Measurements from ENCODE around the gene EMC6.

Gene EMC6

GRCh38 chr17:3715296-3715695, 46.7 kb downstream of the EMC6 start:
- H2AK5ac ChIP-seq (ENCODE audit: low read depth, low read length), result no peak overlapping the region
- no peak overlapping the region for H3K4me2 ChIP-seq (ENCODE audit: insufficient read depth, low read length, poor library complexity, severe bottlenecking)
- H3K4me1 ChIP-seq (ENCODE audit: control insufficient read depth in 2 of 2, insufficient read depth in 1 of 2, low read depth in 1 of 2, low read length in 2 of 2), result no peaks in the 10 kb centered on the region
- no peak overlapping the region for H3K18ac ChIP-seq (ENCODE audit: low read length)
- no peak for DNase-seq (ENCODE audit: low spot score)
- no peaks in the 10 kb centered on the region for H3K79me1 ChIP-seq (ENCODE audit: low read depth, low read length)
- H3K27ac ChIP-seq (replicated peaks; ENCODE audit: low read length), result no peak overlapping the region
- no peak overlapping the region for H3K9ac ChIP-seq (ENCODE audit: low read depth, low read length, poor library complexity)
- H2BK12ac ChIP-seq (ENCODE audit: low read length), result no peak overlapping the region
- H4K8ac ChIP-seq (ENCODE audit: low read depth, low read length), result no peak overlapping the region
- H2BK120ac ChIP-seq (ENCODE audit: low read depth, low read length), result no peak overlapping the region
- no peak overlapping the region for H4K91ac ChIP-seq (ENCODE audit: low read depth, low read length, poor library complexity)
- no CpG with 5 or more reads among the region's 8 CpGs for WGBS, 2 donors (ENCODE audit: extremely low coverage in 2 of 2, insufficient read length in 2 of 2, insufficient replicate concordance in 1 of 2)
- no peaks in the 10 kb centered on the region for H3K9me3 ChIP-seq (replicated peaks in 1 of 2; ENCODE audit: control insufficient read depth in 2 of 2, insufficient read depth in 1 of 2, low read depth in 1 of 2, low read length in 2 of 2)
- no peak overlapping the region for H3K23ac ChIP-seq (ENCODE audit: low read depth, low read length, poor library complexity)
- no peak overlapping the region for H3K4ac ChIP-seq (ENCODE audit: low read length)
- H2BK15ac ChIP-seq (ENCODE audit: low read length), result no peak overlapping the region
- no peak overlapping the region for H3K14ac ChIP-seq (ENCODE audit: low read length)
- no peak overlapping the region for H2BK5ac ChIP-seq (ENCODE audit: low read length)
- H3K27me3 ChIP-seq (ENCODE audit: control insufficient read depth in 3 of 3, insufficient read depth in 3 of 3, low read depth in 1 of 3, low read length in 3 of 3), result no peaks in the 10 kb centered on the region
- H3K4me3 ChIP-seq (ENCODE audit: low read length in 2 of 2), result no peak overlapping the region
- H3K36me3 ChIP-seq (replicated peaks in 1 of 2; ENCODE audit: control insufficient read depth in 2 of 2, insufficient read depth in 2 of 2, low read length in 2 of 2), result peaks cover 24 to 72% of the 10 kb centered on the region in 2 donors
- no peak overlapping the region for H2AFZ ChIP-seq (ENCODE audit: low read length)

GRCh38 chr17:3718201-3718600, 49.6 kb downstream of the EMC6 start:
- no peak overlapping the region for H4K8ac ChIP-seq (ENCODE audit: low read depth, low read length)
- no peak overlapping the region for H3K4me2 ChIP-seq (ENCODE audit: insufficient read depth, low read length, poor library complexity, severe bottlenecking)
- no peak overlapping the region for H3K18ac ChIP-seq (ENCODE audit: low read length)
- no peak overlapping the region for H2BK120ac ChIP-seq (ENCODE audit: low read depth, low read length)
- WGBS, 2 donors (ENCODE audit: extremely low coverage in 2 of 2, insufficient read length in 2 of 2, insufficient replicate concordance in 1 of 2), result no CpG with 5 or more reads among the region's 4 CpGs
- H2AK5ac ChIP-seq (ENCODE audit: low read depth, low read length), result no peak overlapping the region
- no peak overlapping the region for H3K27ac ChIP-seq (replicated peaks; ENCODE audit: low read length)
- H2BK5ac ChIP-seq (ENCODE audit: low read length), result no peak overlapping the region
- no peak for DNase-seq (ENCODE audit: low spot score)
- no peak overlapping the region for H3K4me3 ChIP-seq (ENCODE audit: low read length in 2 of 2)
- no peak overlapping the region for H3K14ac ChIP-seq (ENCODE audit: low read length)
- no peak overlapping the region for H2AFZ ChIP-seq (ENCODE audit: low read length)
- no peak overlapping the region for H4K91ac ChIP-seq (ENCODE audit: low read depth, low read length, poor library complexity)
- peaks cover 24 to 70% of the 10 kb centered on the region in 2 donors for H3K36me3 ChIP-seq (replicated peaks in 1 of 2; ENCODE audit: control insufficient read depth in 2 of 2, insufficient read depth in 2 of 2, low read length in 2 of 2)
- no peaks in the 10 kb centered on the region for H3K9me3 ChIP-seq (replicated peaks in 1 of 2; ENCODE audit: control insufficient read depth in 2 of 2, insufficient read depth in 1 of 2, low read depth in 1 of 2, low read length in 2 of 2)
- no peaks in the 10 kb centered on the region for H3K79me1 ChIP-seq (ENCODE audit: low read depth, low read length)
- peaks cover 3 to 7% of the 10 kb centered on the region in 2 donors for H3K4me1 ChIP-seq (ENCODE audit: control insufficient read depth in 2 of 2, insufficient read depth in 1 of 2, low read depth in 1 of 2, low read length in 2 of 2)
- H3K23ac ChIP-seq (ENCODE audit: low read depth, low read length, poor library complexity), result no peak overlapping the region
- no peak overlapping the region for H3K9ac ChIP-seq (ENCODE audit: low read depth, low read length, poor library complexity)
- no peak overlapping the region for H3K4ac ChIP-seq (ENCODE audit: low read length)
- H2BK15ac ChIP-seq (ENCODE audit: low read length), result no peak overlapping the region
- no peak overlapping the region for H2BK12ac ChIP-seq (ENCODE audit: low read length)
- H3K27me3 ChIP-seq (ENCODE audit: control insufficient read depth in 3 of 3, insufficient read depth in 3 of 3, low read depth in 1 of 3, low read length in 3 of 3), result no peaks in the 10 kb centered on the region

GRCh38 chr17:3719265-3719664, 50.7 kb downstream of the EMC6 start:
- no peak overlapping the region for H2BK12ac ChIP-seq (ENCODE audit: low read length)
- no peak for DNase-seq (ENCODE audit: low spot score)

More at GRCh38 chr17:3719265-3719664, 50.7 kb downstream of the EMC6 start:
- Histone ChIP-seq H2BK5ac (ENCODE audit: low read length) (no peak overlapping the region), H3K4me3 (ENCODE audit: low read length in 2 of 2) (no peak overlapping the region), H3K23ac (ENCODE audit: low read depth, low read length, poor library complexity) (no peak overlapping the region), H3K9ac (ENCODE audit: low read depth, low read length, poor library complexity) (no peak overlapping the region), H3K27me3 (ENCODE audit: control insufficient read depth in 3 of 3, insufficient read depth in 3 of 3, low read depth in 1 of 3, low read length in 3 of 3) (no peaks in the 10 kb centered on the region), H3K4ac (ENCODE audit: low read length) (no peak overlapping the region), H3K4me2 (ENCODE audit: insufficient read depth, low read length, poor library complexity, severe bottlenecking) (no peak overlapping the region), H2BK15ac (ENCODE audit: low read length) (no peak overlapping the region), H3K14ac (ENCODE audit: low read length) (no peak overlapping the region), H3K18ac (ENCODE audit: low read length) (no peak overlapping the region), H4K91ac (ENCODE audit: low read depth, low read length, poor library complexity) (no peak overlapping the region), H3K27ac (replicated peaks; ENCODE audit: low read length) (no peak overlapping the region), H2AFZ (ENCODE audit: low read length) (no peak overlapping the region), H4K8ac (ENCODE audit: low read depth, low read length) (no peak overlapping the region), H2AK5ac (ENCODE audit: low read depth, low read length) (no peak overlapping the region), H3K79me1 (ENCODE audit: low read depth, low read length) (peaks cover 5% of the 10 kb centered on the region), H2BK120ac (ENCODE audit: low read depth, low read length) (no peak overlapping the region), H3K36me3 (replicated peaks in 1 of 2; ENCODE audit: control insufficient read depth in 2 of 2, insufficient read depth in 2 of 2, low read length in 2 of 2) (peaks cover 24 to 69% of the 10 kb centered on the region in 2 donors), H3K9me3 (replicated peaks in 1 of 2; ENCODE audit: control insufficient read depth in 2 of 2, insufficient read depth in 1 of 2, low read depth in 1 of 2, low read length in 2 of 2) (no peaks in the 10 kb centered on the region), H3K4me1 (ENCODE audit: control insufficient read depth in 2 of 2, insufficient read depth in 1 of 2, low read depth in 1 of 2, low read length in 2 of 2) (peaks cover 3 to 7% of the 10 kb centered on the region in 2 donors)

All from neuronal stem cell (in vitro differentiated cells).